Osteocyte (in vitro differentiated cells): Measurements from ENCODE around the gene TOB2. TPM values are rescaled to one million over a fixed set of nuclear protein-coding genes. Genes with fewer than 3 reads are reported as not detected.

Source experiments
- DNase-seq: peaks from one replicate; pipeline ENCODE4 v3.0.0; 2021; ENCODE audit warnings: mixed read lengths; ENCODE audit not compliant: unreplicated experiment; ENCODE audit errors: extremely low spot score
- H3K27ac Mint-ChIP-seq: one replicate; pipeline ENCODE4 v1.8.0; 2021; ENCODE audit warnings: mild to moderate bottlenecking, mixed read lengths; ENCODE audit not compliant: unreplicated experiment
- H3K27me3 Mint-ChIP-seq: one replicate; pipeline ENCODE4 v1.8.0; 2021; ENCODE audit warnings: mixed read lengths; ENCODE audit not compliant: unreplicated experiment
- H3K36me3 Mint-ChIP-seq: one replicate; pipeline ENCODE4 v1.8.0; 2021; ENCODE audit warnings: mixed read lengths; ENCODE audit not compliant: unreplicated experiment
- H3K4me1 Mint-ChIP-seq: one replicate; pipeline ENCODE4 v1.8.0; 2021; ENCODE audit warnings: mixed read lengths; ENCODE audit not compliant: unreplicated experiment
- H3K4me3 Mint-ChIP-seq: one replicate; pipeline ENCODE4 v1.8.0; 2021; ENCODE audit warnings: mild to moderate bottlenecking, moderate library complexity, mixed read lengths; ENCODE audit not compliant: unreplicated experiment
- H3K9me3 Mint-ChIP-seq: one replicate; pipeline ENCODE4 v1.8.0; 2021; ENCODE audit warnings: mixed read lengths; ENCODE audit not compliant: unreplicated experiment
- CTCF ChIP-seq: fragments of 200-600 bp; sonication (generic); IDR thresholded peaks from 2 replicates; pipeline ENCODE4 v1.5.0; 2021; ENCODE audit warnings: antibody characterized with exemption, mild to moderate bottlenecking, moderate library complexity
- total RNA-seq: library from RNA; stranded (reverse); gene quantifications from 2 replicates; pipeline ENCODE4 v1.2.1, GENCODE V29; 2021

TOB2 gene
- total RNA-seq, 1 donor from 2014 or later: 44.5 TPM

- H3K9me3 Mint-ChIP-seq: no peaks in the 10 kb centered on the region
- H3K27ac Mint-ChIP-seq: no peak overlapping the region
- no peaks in the 10 kb centered on the region for H3K27me3 Mint-ChIP-seq
- DNase-seq: no peak
- no peak overlapping the region for H3K4me3 Mint-ChIP-seq
- no peak for TF ChIP-seq CTCF
- peaks cover 32% of the 10 kb centered on the region for H3K4me1 Mint-ChIP-seq
- peaks cover 3% of the 10 kb centered on the region for H3K36me3 Mint-ChIP-seq
These were observed 40.7 kb upstream of the TOB2 start for GRCh38 chr22:41487037-41487935.

- H3K9me3 Mint-ChIP-seq: no peaks in the 10 kb centered on the region
- no peak overlapping the region for H3K4me3 Mint-ChIP-seq
- no peaks in the 10 kb centered on the region for H3K27me3 Mint-ChIP-seq
- TF ChIP-seq CTCF: no peak
- H3K27ac Mint-ChIP-seq: no peak overlapping the region
- peaks cover 34% of the 10 kb centered on the region for H3K4me1 Mint-ChIP-seq
- no peak for DNase-seq
- H3K36me3 Mint-ChIP-seq: peaks cover 3% of the 10 kb centered on the region
These were observed 38.4 kb upstream of the TOB2 start for GRCh38 chr22:41485033-41485432.

GRCh38 chr22:41482319-41482935, 35.8 kb upstream of the TOB2 start:
- Mint-ChIP-seq H3K27ac (peak overlapping the region; percentile 87), H3K36me3 (peaks cover 3% of the 10 kb centered on the region), H3K4me3 (no peak overlapping the region), H3K27me3 (no peaks in the 10 kb centered on the region), H3K9me3 (no peaks in the 10 kb centered on the region), H3K4me1 (peaks cover 41% of the 10 kb centered on the region)
- TF ChIP-seq CTCF: no peak
- DNase-seq: no peak

GRCh38 chr22:41481925-41482318, 35.3 kb upstream of the TOB2 start:
- Mint-ChIP-seq H3K9me3 (no peaks in the 10 kb centered on the region), H3K36me3 (no peaks in the 10 kb centered on the region), H3K4me3 (no peak overlapping the region), H3K27me3 (no peaks in the 10 kb centered on the region), H3K27ac (peak overlapping the region; percentile 87), H3K4me1 (peaks cover 41% of the 10 kb centered on the region)
- TF ChIP-seq CTCF: no peak
- no peak for DNase-seq

- no peak for DNase-seq
- no peak for TF ChIP-seq CTCF
- Mint-ChIP-seq H3K27ac (peak overlapping the region; percentile 87), H3K4me3 (no peak overlapping the region), H3K4me1 (peaks cover 41% of the 10 kb centered on the region), H3K9me3 (no peaks in the 10 kb centered on the region), H3K27me3 (no peaks in the 10 kb centered on the region), H3K36me3 (no peaks in the 10 kb centered on the region)
These were observed 34.7 kb upstream of the TOB2 start for GRCh38 chr22:41481131-41481830.
